ENCODE measurements around the gene RNF223.
"Not testable (repeated sequence)": the region's sequence is repeated elsewhere in the genome, so short reads cannot be mapped to it uniquely, and the experiment has no call there.

RNF223 gene

DNA sequence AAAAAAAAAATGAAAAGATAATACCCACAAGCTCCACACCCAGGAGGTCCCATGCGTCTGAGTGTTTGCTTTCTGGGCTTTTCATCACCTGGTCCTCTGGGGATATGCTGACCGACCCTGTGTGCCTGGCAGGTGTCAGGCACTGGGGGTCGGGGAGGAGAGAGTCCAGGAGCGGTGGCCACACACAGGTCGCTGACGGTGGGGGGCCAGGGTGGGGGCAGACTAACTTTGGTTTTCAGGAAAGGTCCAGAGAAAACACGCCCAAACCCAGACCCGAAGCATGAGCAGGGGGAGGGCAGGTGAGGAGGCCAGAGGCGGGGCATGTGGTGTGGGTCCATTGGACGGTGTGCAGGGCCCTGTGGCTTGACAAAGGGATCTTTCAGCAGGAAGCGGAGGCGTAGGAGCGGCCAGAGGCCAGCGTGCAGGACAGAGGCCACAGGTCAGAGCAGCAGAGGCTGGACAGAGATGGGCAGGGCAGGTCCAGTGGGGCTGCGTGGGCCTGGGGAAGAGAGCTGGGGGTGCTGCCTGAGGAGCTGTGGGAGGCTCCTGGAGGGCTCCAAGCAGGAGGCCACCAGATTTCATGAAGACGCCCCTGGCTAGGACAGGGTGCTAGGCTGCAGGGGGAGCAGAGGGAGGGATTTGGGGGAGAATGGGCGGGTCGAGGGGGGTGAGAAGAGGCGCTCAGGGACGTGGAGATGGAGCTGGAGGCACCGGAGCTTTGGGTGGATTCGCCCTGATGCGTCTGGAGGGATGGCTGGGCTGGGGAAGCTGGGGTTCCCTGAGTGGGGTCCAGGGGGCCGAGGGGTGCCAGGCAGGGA is 15.8 kb downstream of the RNF223 start:
- no peak for DNase-seq

DNA sequence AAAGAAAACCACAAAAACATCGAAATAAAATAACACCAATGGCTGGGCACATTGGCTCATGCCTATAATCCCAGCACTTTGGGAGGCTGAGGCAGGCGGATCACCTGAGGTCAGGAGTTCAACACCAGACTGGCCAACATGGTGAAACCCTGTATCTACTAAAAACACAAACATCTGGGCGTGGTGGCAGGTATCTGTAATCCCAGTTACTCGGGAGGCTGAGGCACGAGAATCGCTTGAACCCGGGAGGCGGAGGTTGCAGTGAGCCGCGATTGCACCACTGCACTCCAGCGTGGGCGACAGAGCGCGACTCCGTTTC is 16.4 kb downstream of the RNF223 start:
- not testable (repeated sequence) for DNase-seq

DNA sequence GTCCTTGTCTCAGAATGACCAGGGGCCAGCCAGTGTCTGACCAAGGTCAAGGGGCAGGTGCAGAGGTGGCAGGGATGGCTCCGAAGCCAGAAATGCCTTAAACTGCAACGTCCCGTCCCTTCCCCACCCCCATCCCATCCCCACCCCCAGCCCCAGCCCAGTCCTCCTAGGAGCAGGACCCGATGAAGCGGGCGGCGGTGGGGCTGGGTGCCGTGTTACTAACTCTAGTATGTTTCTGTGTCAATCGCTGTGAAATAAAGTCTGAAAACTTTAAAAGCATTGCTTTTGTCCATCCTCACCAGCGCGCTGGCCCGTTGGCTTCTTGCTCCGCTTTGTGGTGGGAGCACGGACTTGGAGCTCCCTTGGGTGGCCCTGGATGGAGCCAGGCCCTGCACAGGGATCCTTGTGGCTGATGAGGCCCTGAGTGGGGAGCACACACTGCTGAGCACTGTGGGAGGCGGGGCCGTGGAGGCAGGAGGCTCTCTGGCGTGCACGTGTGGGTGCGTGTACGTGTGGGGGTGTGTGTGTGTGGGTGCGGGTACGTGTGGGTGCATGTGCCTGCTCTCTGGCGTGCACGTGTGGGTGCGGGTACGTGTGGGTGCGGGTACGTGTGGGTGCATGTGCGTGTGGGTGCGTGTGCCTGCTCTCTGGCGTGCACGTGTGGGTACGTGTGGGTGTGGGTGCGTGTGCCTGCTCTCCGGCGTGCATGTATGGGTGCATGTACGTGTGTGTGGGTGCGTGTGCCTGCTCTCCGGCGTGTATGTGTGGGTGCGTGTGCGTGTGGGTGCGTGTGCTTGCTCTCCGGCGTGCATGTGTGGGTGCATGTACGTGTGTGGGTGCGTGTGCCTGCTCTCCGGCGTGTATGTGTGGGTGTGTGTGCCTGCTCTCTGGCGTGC is 18.0 kb downstream of the RNF223 start:
- no peak for DNase-seq

DNA sequence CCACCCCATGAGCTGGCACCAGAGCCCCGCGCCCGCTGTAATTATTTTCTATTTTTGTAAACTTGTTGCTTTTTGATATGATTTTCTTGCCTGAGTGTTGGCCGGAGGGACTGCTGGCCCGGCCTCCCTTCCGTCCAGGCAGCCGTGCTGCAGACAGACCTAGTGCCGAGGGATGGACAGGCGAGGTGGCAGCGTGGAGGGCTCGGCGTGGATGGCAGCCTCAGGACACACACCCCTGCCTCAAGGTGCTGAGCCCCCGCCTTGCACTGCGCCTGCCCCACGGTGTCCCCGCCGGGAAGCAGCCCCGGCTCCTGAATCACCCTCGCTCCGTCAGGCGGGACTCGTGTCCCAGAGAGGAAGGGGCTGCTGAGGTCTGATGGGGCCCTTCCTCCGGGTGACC is 19.1 kb downstream of the RNF223 start:
- no peak for DNase-seq

DNA sequence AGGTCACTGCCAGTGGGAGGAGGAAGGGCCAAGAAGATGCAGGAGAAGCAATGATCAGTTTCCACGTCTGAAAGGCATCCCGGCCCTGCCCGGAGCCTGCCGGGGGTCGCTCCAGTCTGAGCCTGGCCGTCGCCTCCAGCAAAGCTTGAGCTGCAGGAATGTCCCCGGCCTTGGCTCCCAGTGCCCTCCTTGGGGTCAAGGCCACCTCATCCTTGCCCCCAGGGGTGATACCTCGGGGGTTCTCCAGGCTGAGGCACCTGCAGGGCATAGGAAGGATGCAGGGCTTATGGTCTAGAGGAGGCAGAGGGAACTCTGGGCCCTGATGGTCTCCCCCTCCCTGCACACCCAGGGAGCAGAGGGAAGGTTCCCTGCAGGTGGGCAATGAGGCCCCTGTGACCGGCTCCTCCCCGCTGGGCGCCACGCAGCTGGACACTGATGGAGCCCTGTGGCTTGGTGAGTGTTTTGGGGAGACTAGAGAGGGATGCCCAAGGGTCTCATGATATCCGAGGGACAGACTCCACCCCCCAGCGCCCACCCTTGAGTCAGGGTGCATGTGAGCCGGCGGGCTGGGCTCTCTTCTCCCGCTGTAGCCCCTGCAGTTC is 19.9 kb downstream of the RNF223 start:
- no peak for DNase-seq

DNA sequence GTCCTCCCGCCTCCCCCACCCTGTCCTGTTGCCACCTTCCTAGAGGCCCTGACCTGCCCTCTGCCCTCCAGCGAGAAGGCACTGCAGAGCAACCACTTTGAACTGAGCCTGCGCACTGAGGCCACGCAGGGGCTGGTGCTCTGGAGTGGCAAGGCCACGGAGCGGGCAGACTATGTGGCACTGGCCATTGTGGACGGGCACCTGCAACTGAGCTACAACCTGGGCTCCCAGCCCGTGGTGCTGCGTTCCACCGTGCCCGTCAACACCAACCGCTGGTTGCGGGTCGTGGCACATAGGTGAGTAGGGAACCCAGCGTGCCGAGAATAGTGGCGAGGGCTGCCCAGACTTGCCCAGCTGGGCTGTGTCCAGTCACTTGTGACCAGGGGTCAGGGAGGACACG is 20.4 kb downstream of the RNF223 start:
- no peak for DNase-seq

DNA sequence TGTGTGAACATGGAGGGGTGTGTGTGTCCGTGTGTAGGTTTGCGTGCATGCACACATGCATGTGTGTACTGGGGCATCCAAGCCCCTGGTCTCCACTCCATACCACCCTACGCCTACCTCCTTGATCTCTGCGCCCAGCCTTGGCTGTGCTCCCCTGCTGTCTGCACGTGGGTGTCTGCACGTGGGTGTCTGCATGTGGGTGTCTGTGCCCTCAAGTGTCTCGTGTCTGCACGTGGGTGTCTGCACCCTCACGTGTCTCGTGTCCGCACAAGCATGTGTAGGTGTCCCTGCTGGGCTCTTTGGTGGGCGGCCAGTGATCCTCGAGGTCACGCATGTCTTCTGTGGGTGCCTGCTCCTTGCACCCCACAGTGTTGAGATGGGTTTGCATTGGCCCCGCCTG is 21.1 kb downstream of the RNF223 start:
- DNase-seq, result no peak

DNA sequence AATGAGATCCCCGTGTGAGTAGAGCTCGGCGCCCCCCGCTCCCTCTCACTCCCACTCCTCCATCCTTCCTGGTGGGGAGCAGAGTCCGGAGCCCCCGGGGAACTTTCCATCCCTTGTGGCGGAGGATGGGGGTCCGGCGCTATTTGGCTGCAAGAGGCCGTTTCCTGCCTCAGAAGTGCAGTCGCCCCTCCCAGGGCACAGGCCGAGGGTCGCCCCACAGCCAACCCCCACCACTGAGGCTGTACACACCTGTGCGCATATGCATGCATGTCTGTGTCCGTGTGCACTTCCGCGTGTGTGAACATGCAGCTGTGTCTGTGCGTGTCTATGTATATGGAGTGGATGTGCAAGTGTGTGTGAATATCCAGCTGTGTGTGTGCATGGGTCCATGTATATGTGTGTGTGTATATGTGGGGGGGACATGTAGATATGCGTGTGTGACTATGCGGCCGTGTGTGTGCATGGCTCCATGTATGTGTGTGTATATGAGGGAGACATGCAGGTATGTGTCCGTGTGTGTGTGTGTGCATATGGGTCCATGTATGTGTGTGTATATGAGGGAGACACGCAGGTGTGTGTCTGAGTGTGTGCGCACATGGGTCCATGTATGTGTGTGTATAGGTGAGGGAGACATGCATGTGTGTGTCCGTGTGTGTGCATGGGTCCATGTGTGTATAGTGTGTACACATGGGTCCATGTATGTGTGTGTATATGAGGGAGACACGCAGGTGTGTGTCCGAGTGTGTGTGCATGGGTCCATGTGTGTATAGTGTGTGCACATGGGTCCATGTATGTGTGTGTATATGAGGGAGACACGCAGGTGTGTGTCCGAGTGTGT is 21.9 kb downstream of the RNF223 start:
- no peak for DNase-seq

DNA sequence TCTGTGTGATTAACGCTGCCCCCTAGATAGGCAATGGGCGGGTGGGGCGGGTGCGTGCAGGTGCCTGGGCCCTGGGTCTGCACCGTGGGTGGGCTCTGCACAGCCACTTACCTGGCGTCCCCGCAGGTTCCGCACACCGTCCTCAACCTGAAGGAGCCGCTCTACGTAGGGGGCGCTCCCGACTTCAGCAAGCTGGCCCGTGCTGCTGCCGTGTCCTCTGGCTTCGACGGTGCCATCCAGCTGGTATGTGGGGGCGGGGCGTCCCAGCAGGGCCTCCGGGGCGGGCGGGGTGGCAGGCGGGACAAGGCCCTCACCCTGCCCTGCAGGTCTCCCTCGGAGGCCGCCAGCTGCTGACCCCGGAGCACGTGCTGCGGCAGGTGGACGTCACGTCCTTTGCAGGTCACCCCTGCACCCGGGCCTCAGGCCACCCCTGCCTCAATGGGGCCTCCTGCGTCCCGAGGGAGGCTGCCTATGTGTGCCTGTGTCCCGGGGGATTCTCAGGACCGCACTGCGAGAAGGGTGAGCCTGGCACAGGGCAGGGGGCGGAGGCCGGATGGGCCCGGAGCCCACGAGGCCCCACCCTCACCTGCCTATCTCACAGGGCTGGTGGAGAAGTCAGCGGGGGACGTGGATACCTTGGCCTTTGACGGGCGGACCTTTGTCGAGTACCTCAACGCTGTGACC is 22.8 kb downstream of the RNF223 start:
- DNase-seq, result no peak

DNA sequence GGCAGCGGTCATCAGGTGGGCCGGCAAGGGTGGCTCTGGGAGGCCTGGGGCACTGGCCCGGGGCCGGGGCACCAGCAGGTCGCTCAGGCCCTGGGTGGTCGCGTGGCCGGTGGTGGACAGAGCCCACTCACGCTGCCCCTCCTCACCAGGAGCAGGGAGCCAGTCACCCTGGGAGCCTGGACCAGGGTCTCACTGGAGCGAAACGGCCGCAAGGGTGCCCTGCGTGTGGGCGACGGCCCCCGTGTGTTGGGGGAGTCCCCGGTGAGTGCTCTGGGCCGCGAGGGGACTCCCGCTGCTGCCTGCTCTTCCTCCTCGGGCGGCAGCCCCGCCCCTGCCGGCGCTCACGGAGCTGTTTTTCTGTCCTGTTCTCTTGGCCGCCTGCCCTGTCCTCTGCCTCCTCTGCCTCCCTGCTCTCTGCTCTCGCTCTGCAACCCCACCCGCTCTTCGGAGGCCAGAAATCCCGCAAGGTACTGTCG is 23.5 kb downstream of the RNF223 start:
- no peak for DNase-seq

DNA sequence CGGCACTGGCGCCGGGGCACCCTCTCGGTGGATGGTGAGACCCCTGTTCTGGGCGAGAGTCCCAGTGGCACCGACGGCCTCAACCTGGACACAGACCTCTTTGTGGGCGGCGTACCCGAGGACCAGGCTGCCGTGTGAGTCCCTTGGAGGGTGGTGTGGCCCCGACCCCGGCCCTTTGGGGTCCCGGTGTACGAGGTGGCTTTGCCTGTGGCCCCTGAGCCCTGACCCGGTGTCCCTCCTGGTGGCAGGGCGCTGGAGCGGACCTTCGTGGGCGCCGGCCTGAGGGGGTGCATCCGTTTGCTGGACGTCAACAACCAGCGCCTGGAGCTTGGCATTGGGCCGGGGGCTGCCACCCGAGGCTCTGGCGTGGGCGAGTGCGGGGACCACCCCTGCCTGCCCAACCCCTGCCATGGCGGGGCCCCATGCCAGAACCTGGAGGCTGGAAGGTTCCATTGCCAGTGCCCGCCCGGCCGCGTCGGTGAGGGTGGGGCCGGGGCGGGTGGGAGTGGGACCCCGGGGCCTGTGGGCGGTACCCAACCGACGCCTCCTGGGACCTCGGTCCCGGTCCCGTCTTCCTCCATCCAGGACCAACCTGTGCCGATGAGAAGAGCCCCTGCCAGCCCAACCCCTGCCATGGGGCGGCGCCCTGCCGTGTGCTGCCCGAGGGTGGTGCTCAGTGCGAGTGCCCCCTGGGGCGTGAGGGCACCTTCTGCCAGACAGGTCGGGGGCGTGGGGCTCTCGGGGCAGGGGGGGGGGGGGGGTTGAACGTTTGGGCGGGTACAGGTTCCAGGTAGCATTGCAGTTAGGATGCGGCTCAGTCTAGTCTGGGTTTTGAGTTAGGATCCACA is 24.6 kb downstream of the RNF223 start:
- DNase-seq, result no peak

DNA sequence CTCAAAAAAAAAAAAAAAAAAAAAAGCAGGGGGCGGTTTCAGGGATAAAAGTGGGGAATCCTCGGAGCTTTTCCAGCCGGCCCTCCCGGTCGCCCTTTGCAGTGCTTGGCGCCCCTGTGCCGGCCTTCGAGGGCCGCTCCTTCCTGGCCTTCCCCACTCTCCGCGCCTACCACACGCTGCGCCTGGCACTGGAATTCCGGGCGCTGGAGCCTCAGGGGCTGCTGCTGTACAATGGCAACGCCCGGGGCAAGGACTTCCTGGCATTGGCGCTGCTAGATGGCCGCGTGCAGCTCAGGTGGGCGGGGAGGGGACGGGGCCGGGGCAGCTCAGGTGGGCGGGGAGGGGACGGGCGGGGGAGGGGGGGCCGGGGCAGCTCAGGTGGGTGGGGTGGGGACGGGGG is 25.3 kb downstream of the RNF223 start:
- DNase-seq, result no peak

DNA sequence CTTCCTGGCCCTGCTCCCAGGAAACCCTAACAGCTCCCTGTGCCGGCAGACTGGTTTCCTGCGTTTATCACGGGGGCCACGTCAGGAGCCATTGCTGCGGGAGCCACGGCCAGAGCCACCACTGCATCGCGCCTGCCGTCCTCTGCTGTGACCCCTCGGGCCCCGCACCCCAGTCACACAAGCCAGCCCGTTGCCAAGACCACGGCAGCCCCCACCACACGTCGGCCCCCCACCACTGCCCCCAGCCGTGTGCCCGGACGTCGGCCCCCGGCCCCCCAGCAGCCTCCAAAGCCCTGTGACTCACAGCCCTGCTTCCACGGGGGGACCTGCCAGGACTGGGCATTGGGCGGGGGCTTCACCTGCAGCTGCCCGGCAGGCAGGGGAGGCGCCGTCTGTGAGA is 26.1 kb downstream of the RNF223 start:
- no peak for DNase-seq

DNA sequence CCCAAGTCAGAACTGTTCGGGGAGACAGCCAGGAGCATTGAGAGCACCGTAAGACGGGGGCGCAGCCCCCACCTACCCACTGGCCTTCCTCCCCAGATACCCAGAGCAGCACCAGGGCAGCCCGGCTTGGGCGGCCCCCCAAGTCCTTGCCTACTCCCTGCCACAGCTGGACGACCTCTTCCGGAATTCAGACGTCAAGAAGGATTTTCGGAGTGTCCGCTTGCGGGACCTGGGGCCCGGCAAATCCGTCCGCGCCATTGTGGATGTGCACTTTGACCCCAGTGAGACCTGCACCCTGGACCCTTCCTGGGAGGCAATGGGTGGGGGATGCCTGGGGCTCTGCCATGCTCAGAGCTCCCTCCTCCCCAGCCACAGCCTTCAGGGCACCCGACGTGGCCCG is 26.7 kb downstream of the RNF223 start:
- no peak for DNase-seq

DNA sequence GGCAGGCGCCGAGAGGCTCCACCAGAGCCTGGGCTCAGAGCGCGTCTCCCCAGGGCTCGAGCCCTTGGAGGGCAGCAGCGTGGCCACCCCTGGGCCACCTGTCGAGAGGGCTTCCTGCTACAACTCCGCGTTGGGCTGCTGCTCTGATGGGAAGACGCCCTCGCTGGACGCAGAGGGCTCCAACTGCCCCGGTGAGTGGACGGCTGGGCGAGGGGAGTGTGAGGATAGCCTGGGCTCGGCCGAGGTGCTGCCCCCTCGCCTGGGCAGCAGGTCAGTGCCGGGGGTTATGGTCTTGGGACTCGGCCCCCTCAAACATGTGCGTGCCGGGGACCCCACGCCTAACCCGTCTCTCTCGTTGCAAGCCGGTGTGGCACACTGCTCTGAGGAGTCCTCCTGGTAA is 27.3 kb downstream of the RNF223 start:
- no peak for DNase-seq

DNA sequence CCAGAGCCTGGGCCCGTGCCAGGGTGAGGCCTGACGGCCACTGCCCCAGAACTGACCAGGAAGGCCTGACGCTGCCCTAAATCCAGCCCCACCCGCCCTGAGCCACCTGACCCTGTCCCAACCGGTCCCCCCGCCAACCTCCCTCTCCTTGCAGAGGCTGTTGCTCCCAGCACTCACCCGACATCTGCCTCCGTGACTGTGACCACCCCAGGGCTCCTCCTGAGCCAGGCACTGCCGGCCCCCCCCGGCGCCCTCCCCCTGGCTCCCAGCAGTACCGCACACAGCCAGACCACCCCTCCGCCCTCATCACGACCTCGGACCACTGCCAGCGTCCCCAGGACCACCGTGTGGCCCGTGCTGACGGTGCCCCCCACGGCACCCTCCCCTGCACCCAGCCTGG is 27.9 kb downstream of the RNF223 start:
- DNase-seq, result no peak

DNA sequence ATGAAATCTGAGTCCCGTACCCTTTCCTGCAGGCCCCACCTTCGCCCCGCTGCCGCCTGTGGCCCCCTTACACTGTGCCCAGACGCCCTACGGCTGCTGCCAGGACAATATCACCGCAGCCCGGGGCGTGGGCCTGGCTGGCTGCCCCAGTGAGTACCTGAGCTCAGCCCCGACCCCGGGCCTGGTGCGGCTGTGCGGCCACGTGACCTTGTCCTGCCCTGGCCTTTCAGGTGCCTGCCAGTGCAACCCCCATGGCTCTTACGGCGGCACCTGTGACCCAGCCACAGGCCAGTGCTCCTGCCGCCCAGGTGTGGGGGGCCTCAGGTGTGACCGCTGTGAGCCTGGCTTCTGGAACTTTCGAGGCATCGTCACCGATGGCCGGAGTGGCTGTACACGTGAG is 29.0 kb downstream of the RNF223 start:
- DNase-seq, result no peak

DNA sequence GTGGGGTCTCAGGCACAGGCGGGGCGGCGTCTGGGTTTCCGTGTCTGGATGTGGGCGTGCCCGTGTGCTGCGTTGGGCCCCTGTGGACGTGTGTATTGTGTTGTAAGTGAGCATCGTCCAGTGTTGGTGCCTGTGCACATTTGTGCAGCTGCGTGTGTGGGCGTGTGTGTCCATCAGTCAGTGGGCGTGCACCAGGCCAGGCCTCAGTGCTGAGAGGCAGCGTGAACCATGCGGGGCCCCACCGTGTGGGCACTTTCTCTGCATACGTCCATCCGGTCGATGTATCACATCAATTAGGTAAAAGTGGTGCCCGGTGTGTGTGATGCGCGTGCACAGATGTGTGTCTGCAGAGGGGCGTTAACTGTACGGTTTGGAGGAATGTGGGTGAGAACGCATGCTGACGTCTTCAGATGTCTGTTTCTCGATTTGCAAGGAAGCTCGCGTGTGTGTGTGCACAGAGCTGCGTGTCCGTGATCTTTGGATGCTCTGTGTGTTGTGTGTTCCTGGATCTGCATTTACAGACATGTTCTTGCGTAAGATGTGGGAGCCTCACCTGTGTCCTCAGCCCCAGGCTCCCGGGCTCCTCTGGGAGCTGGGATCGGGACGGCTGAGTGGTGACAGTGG is 29.5 kb downstream of the RNF223 start:
- no peak for DNase-seq

DNA sequence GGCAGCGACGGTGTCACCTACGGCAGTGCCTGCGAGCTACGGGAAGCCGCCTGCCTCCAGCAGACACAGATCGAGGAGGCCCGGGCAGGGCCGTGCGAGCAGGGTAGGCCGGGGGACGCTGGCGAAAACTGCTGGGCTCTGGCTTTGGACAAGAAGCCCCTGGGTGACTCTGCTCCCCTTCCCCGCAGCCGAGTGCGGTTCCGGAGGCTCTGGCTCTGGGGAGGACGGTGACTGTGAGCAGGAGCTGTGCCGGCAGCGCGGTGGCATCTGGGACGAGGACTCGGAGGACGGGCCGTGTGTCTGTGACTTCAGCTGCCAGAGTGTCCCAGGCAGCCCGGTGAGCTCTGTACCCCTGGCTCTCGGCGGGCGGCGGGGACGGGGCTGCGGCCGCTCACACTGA is 30.2 kb downstream of the RNF223 start:
- no peak for DNase-seq

DNA sequence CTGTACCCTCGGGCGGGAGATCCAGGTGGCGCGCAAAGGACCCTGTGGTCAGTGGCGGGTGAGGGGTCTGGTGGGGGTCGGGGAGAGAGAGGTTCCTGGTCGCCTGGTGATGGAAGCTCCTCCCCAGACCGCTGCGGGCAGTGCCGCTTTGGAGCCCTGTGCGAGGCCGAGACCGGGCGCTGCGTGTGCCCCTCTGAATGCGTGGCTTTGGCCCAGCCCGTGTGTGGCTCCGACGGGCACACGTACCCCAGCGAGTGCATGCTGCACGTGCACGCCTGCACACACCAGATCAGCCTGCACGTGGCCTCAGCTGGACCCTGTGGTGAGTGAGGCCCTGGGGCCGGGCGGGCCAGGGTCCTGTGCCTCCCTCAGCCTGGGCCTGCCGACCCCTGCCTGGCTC is 30.7 kb downstream of the RNF223 start:
- DNase-seq, result no peak

DNA sequence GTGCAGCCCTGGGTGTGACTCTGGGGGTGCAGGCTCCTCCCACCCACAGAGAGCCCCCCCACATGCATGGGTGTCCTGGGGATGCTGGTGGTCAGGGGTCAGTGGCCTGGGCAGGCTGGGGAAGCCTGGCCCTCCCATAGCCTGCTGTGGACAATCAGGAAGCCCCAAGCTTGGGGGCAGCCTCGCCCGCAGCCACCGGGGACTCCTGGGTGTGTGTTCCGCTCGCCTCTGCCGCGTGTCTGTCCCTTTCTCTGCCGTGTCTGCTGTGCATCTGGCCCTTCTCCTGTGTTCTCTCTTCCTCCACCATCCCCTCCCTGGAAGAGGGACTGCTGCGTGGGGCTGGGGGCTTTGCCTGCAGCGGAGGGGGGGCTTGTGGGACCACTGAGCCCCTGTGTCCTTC is 31.3 kb downstream of the RNF223 start:
- no peak for DNase-seq

Data from SW 1271 (cell line).